AG04450 (cell line): ENCODE data around the gene SF3B2. TPM values are rescaled to one million over a fixed set of nuclear protein-coding genes. Genes with fewer than 3 reads are reported as not detected.
"Not testable (repeated sequence)": the region's sequence is repeated elsewhere in the genome, so short reads cannot be mapped to it uniquely, and the experiment has no call there.

Experiments used
- CTCF ChIA-PET: fragments of 300-600, 350-600 bp; formaldehyde crosslinking; extraction: SDS; loops from one replicate; lab custom pipeline; 2022; ENCODE audit warnings: antibody characterized with exemption, inconsistent platforms; lab: Charles Lee
- POLR2A ChIA-PET: fragments of 350-600 bp; formaldehyde crosslinking; extraction: SDS; loops from one replicate; lab custom pipeline; 2021; ENCODE audit warnings: antibody characterized with exemption, inconsistent platforms; lab: Yijun Ruan, JAX
- DNase-seq: peaks from one replicate; pipeline ENCODE4 v3.0.0-alpha.2; 2011; ENCODE audit warnings: low read depth, low spot score
- H3K27ac ChIP-seq: one replicate; pipeline ENCODE4 v1.5.1; 2012; ENCODE audit warnings: low read depth, low read length, control low read depth
- H3K27me3 ChIP-seq: one replicate; pipeline ENCODE4 v1.6.0; 2012; ENCODE audit warnings: low read length; ENCODE audit not compliant: control insufficient read depth, insufficient read depth
- H3K4me3 ChIP-seq: 2 replicates; pipeline ENCODE4 v1.5.1; 2011; ENCODE audit warnings: mild to moderate bottlenecking, low read depth, low read length, control low read depth
- H3K9me3 ChIP-seq: 2 replicates; pipeline ENCODE4 v1.5.1; 2012; ENCODE audit warnings: low read length; ENCODE audit not compliant: control insufficient read depth, insufficient read depth
- CTCF ChIP-seq: IDR thresholded peaks from 2 replicates; pipeline ENCODE4 v1.5.1; 2011; ENCODE audit warnings: low read depth, low read length, control low read depth, inconsistent platforms
- polyA plus RNA-seq: library from polyadenylated mRNA; depleted of rRNA; stranded (reverse); fragments of >200 nt; gene quantifications from 2 replicates; pipeline ENCODE4 v1.2.3, GENCODE V29; 2011

The SF3B2 gene
- polyA plus RNA-seq, 1 experiment, result 88.2 TPM

- Histone ChIP-seq H3K27ac (no peak overlapping the region), H3K4me3 (no peak overlapping the region), H3K27me3 (no peaks in the 10 kb centered on the region), H3K9me3 (no peaks in the 10 kb centered on the region)
- DNase-seq, result no peak
- CTCF ChIA-PET, result interaction anchor here (0.9 to 1.5 kb wide), 2 partner anchors 9 to 31 kb away, joined by 3 to 4 read pairs; no protein-coding TSS in a partner anchor
- POLR2A ChIA-PET, result no interaction called here
- TF ChIP-seq CTCF, result no peak
Measured at GRCh38 chr11:66076561-66076960, 24.4 kb downstream of the SF3B2 start.

DNA sequence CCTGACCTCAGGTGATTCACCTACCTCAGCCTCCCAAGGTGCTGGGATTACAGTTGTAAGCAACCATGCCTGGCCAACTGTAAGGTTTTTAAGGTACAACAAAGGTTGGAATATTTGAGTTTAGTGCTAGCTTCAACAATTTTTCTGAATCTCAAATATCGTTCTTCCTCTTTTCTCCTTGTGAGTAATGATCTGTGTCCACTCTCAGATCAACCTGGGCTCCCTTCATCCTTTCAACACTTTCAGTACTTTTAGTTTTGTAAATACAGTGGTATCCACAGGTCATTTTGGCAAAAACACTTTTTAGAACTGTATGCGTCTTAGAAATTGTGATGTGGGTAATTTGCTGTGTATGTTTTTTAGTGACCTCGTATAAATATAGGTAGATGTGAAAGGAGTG is 25.8 kb downstream of the SF3B2 start:
- TF ChIP-seq CTCF, result no peak
- no peak for DNase-seq
- Histone ChIP-seq H3K27ac (no peak overlapping the region), H3K4me3 (no peak overlapping the region), H3K27me3 (no peaks in the 10 kb centered on the region), H3K9me3 (no peaks in the 10 kb centered on the region)
- ChIA-PET CTCF (interaction anchor here (2.6 kb wide), 1 partner anchor 10 kb away, joined by 11 read pairs; no protein-coding TSS in a partner anchor), POLR2A (no interaction called here)

- not testable (repeated sequence) for DNase-seq, H3K27ac ChIP-seq, H3K27me3 ChIP-seq, H3K9me3 ChIP-seq, H3K4me3 ChIP-seq
- ChIA-PET POLR2A (interaction anchor here (0.8 kb wide), 1 partner anchor 8 kb away, joined by 3 read pairs; no protein-coding TSS in a partner anchor), CTCF (interaction anchor here (2.6 kb wide), 1 partner anchor 11 kb away, joined by 11 read pairs; no protein-coding TSS in a partner anchor)
Measured at GRCh38 chr11:66078949-66079348, 26.8 kb downstream of the SF3B2 start.

GRCh38 chr11:66080055-66080817 is 28.1 kb downstream of the SF3B2 start:
- TF ChIP-seq CTCF, result no peak
- no peak overlapping the region for H3K4me3 ChIP-seq
- no peak for DNase-seq
- no peaks in the 10 kb centered on the region for H3K9me3 ChIP-seq
- POLR2A ChIA-PET, result interaction anchor here (0.8 to 1.2 kb wide), 3 partner anchors 9 to 53 kb away, joined by 3 read pairs; partner anchors contain the start of gene PACS1
- H3K27ac ChIP-seq, result no peak overlapping the region
- CTCF ChIA-PET, result interaction anchor here (1.0 to 2.6 kb wide), 4 partner anchors 12 to 142 kb away, joined by 3 to 14 read pairs (median 8); no protein-coding TSS in a partner anchor
- no peaks in the 10 kb centered on the region for H3K27me3 ChIP-seq

- H3K9me3 ChIP-seq, result no peaks in the 10 kb centered on the region
- H3K27ac ChIP-seq, result no peak overlapping the region
- TF ChIP-seq CTCF, result no peak
- H3K27me3 ChIP-seq, result no peaks in the 10 kb centered on the region
- DNase-seq, result no peak
- no peak overlapping the region for H3K4me3 ChIP-seq
- ChIA-PET CTCF (interaction anchor here (1.0 to 1.6 kb wide), 3 partner anchors 13 to 141 kb away, joined by 4 to 14 read pairs (median 6); no protein-coding TSS in a partner anchor), POLR2A (interaction anchor here (1.0 to 1.2 kb wide), 3 partner anchors 12 to 208 kb away, joined by 3 read pairs; partner anchors contain the start of genes PACS1 and YIF1A)
Measured at GRCh38 chr11:66081505-66081904, 29.3 kb downstream of the SF3B2 start.
